ENCODE data around the gene PDCD1. TPM values are rescaled to one million over a fixed set of nuclear protein-coding genes. Genes with fewer than 3 reads are reported as not detected.
"Not testable (repeated sequence)": the region's sequence is repeated elsewhere in the genome, so short reads cannot be mapped to it uniquely, and the experiment has no call there.

The PDCD1 gene
- polyA plus RNA-seq, 1 donor: 0.31 TPM

DNA sequence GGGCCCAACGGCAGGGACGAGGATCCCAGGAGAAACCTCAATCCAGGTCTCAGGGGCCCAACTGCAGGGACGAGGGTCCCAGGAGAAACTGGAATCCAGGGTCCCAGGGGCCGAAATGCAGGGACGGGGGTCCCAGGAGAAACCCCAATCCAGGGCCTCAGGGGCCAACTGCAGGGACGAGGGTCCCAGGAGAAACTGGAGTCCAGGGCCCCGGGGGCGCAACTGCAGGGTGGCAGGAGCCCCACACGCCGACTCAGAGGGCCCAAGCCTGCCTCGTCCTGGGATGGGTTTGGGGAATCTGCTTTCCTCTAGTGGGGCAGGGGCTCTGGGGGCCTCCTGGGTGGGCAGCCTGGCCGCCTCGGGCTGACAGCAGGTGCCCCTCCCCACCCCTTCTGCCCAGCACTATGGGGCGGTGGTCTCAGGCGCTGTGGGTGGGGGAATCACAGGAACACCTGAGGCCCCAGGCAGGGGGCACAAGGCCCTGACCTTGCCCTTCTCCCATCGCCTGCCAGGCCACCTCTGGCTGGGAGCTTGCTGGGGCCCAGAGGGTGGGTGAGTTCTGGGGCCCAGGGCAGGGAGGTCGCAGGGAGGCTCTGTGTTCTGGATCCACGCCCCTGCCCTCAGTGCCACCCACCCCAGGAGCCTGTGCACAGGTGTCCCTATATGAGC lies 18.0 kb upstream of the PDCD1 start:
- no CpG with 5 or more reads among the region's 18 CpGs for WGBS (ENCODE audit: insufficient coverage, low lambda C conversion rate)
- no peak overlapping the region for H3K4me3 ChIP-seq (ENCODE audit: low read length)
- no peaks in the 10 kb centered on the region for H3K36me3 ChIP-seq (ENCODE audit: control insufficient read depth, insufficient read depth, low read length)
- no peaks in the 10 kb centered on the region for H3K27me3 ChIP-seq (ENCODE audit: control insufficient read depth, insufficient read depth, low read length)
- H3K9me3 ChIP-seq (ENCODE audit: control insufficient read depth, low read depth, low read length): peaks cover 28% of the 10 kb centered on the region
- H3K4me1 ChIP-seq (ENCODE audit: control insufficient read depth, insufficient read depth, low read length): peaks cover under 1% of the 10 kb centered on the region
- no peak for DNase-seq
- H3K27ac ChIP-seq (ENCODE audit: low read length): no peak overlapping the region

DNA sequence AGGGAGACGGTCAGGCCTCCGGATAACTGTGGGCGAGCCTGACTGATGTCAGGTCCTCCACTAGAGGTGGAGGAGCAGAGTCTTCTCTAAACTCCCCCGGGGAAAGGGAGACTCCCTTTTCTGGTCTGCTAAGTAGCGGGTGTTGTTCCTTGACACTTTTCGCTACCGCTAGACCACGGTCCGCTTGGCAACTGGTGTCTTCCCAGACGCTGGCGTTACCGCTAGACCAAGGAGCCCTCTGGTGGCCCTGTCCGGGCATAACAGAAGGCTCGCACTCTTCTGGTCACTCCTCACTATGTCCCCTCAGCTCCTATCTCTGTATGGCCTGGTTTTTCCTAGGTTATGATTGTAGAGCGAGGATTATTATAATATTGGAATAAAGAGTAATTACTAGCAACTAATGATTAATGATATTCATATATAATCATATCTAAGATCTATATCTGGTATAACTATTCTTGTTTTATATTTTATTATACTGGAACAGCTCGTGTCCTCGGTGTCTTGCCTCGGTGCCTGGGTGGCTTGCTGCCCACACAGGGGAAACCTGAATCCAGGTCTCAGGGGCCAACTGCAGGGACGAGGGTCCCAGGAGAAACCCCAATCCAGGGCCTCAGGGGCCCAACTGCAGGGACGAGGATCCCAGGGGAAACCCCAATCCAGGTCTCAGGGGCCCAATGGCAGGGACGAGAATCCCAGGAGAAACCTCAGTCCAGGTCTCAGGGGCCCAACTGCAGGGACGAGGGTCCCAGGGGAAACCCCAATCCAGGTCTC lies 17.2 kb upstream of the PDCD1 start:
- WGBS (ENCODE audit: insufficient coverage, low lambda C conversion rate): no CpG with 5 or more reads among the region's 22 CpGs
- H3K4me1 ChIP-seq (ENCODE audit: control insufficient read depth, insufficient read depth, low read length); H3K36me3 ChIP-seq (ENCODE audit: control insufficient read depth, insufficient read depth, low read length); H3K27ac ChIP-seq (ENCODE audit: low read length); H3K4me3 ChIP-seq (ENCODE audit: low read length); DNase-seq; H3K27me3 ChIP-seq (ENCODE audit: control insufficient read depth, insufficient read depth, low read length): not testable (repeated sequence)
- peaks cover 28% of the 10 kb centered on the region for H3K9me3 ChIP-seq (ENCODE audit: control insufficient read depth, low read depth, low read length)

DNA sequence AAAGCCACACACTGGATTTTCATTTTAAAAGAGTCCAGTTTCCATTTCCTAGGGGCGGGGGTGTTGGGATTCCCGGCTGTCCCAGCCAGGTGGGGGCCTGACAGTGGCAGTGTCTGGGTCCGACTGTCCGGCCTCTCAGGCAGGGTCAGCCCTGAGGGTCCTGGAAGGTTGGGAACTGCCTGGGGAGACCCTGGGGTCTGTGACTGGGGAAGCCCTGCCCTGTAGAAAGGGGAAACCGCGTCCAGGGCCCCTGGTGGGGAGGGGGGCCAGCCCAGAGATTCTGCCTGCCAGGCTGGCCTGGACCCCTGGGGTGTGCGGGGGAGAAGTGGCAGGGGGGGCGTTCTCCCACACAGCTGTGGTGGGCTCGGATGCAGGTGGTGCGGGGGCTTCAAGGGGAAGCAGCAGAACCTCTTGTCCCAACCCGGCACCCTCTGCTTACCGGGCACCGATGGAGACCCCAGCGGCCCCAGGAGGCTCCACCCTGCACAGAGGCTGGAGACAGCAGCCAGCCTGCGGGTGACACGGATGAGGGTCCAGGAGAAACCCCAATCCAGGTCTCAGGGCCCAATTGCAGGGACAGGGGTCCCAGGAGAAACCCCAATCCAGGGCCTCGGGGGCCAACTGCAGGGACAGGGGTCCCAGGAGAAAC lies 15.7 kb upstream of the PDCD1 start:
- no peak for DNase-seq
- Histone ChIP-seq H3K27ac (ENCODE audit: low read length) (no peak overlapping the region), H3K27me3 (ENCODE audit: control insufficient read depth, insufficient read depth, low read length) (no peaks in the 10 kb centered on the region), H3K9me3 (ENCODE audit: control insufficient read depth, low read depth, low read length) (peaks cover 28% of the 10 kb centered on the region), H3K36me3 (ENCODE audit: control insufficient read depth, insufficient read depth, low read length) (no peaks in the 10 kb centered on the region), H3K4me1 (ENCODE audit: control insufficient read depth, insufficient read depth, low read length) (no peaks in the 10 kb centered on the region), H3K4me3 (ENCODE audit: low read length) (no peak overlapping the region)
- no CpG with 5 or more reads among the region's 17 CpGs for WGBS (ENCODE audit: insufficient coverage, low lambda C conversion rate)

DNA sequence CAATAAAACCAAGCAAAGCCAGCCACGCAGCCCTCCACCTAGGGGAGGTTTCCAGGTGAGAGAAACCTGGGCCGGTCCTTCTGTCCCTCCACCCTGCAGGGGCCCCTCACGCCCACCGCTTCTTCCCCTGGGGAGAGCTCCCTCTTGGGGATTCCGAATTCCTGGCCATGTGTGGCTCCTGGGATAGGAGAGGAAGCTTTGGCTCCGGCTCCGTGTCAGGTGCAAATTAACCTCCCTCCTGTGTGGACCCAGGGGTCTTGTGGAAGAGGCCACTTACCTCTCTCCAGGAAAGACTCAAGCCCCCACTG lies 15.1 kb upstream of the PDCD1 start:
- no peak for DNase-seq
- Histone ChIP-seq H3K27me3 (ENCODE audit: control insufficient read depth, insufficient read depth, low read length) (peaks cover 2% of the 10 kb centered on the region), H3K36me3 (ENCODE audit: control insufficient read depth, insufficient read depth, low read length) (no peaks in the 10 kb centered on the region), H3K4me1 (ENCODE audit: control insufficient read depth, insufficient read depth, low read length) (no peaks in the 10 kb centered on the region), H3K27ac (ENCODE audit: low read length) (no peak overlapping the region), H3K9me3 (ENCODE audit: control insufficient read depth, low read depth, low read length) (peaks cover 28% of the 10 kb centered on the region), H3K4me3 (ENCODE audit: low read length) (no peak overlapping the region)
- no CpG with 5 or more reads among the region's 7 CpGs for WGBS (ENCODE audit: insufficient coverage, low lambda C conversion rate)

DNA sequence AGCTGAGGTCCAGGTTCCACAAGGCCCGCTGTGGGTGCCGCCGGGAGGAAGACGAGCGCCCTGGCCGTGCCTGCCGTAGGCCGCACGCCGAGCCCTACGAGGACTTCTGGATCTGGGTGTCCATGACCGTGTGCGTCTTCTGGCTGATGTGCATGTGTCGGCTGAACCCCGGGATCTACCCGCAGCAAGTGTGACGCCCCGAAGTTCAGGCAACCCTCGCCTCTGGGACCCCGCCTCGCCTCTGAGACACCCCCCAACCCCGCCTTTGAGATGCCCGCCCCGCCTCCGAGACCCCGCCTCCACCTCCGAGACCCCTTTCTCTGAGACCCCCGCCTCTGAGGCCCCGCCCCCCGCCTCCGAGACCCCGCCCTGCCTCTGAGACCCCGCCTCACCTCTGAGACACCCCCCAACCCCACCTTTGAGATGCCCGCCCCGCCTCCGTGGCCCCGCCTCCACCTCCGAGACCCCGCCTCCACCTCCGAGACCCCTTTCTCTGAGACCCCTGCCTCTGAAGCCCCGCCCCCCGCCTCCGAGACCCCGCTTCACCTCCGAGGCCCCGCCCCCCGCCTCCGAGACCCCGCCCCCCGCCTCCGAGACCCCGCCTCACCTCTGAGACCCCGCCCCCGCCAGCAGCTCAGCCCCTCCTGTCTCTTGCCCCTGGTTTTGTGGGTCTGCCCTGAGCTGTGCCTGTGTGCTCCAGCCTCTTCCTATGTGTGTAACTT lies 14.5 kb upstream of the PDCD1 start:
- peaks cover 7% of the 10 kb centered on the region for H3K27me3 ChIP-seq (ENCODE audit: control insufficient read depth, insufficient read depth, low read length)
- H3K4me1 ChIP-seq (ENCODE audit: control insufficient read depth, insufficient read depth, low read length): no peaks in the 10 kb centered on the region
- H3K36me3 ChIP-seq (ENCODE audit: control insufficient read depth, insufficient read depth, low read length): no peaks in the 10 kb centered on the region
- H3K27ac ChIP-seq (ENCODE audit: low read length): no peak overlapping the region
- WGBS (ENCODE audit: insufficient coverage, low lambda C conversion rate): no CpG with 5 or more reads among the region's 54 CpGs
- peaks cover 28% of the 10 kb centered on the region for H3K9me3 ChIP-seq (ENCODE audit: control insufficient read depth, low read depth, low read length)
- no peak overlapping the region for H3K4me3 ChIP-seq (ENCODE audit: low read length)
- DNase-seq: no peak

DNA sequence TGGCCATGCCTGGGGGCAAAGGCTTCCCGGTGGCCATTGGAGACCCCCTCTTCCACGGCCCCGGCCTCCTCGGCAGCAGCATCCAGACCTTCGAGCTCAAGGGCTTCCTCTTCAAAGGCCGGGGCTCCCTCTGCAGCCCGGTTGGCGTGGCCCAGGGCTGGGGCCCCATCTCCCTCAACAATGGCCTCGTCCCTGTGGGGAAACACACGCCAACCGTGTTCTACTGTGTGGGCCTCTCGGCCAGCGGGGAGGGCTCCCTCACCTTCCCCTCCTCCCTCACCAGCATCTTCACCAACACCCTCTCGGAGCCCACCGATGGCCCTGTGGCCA lies 13.6 kb upstream of the PDCD1 start:
- Histone ChIP-seq H3K27ac (ENCODE audit: low read length) (no peak overlapping the region), H3K36me3 (ENCODE audit: control insufficient read depth, insufficient read depth, low read length) (no peaks in the 10 kb centered on the region), H3K9me3 (ENCODE audit: control insufficient read depth, low read depth, low read length) (peaks cover 28% of the 10 kb centered on the region), H3K4me1 (ENCODE audit: control insufficient read depth, insufficient read depth, low read length) (no peaks in the 10 kb centered on the region), H3K27me3 (ENCODE audit: control insufficient read depth, insufficient read depth, low read length) (peaks cover 14% of the 10 kb centered on the region), H3K4me3 (ENCODE audit: low read length) (no peak overlapping the region)
- no CpG with 5 or more reads among the region's 15 CpGs for WGBS (ENCODE audit: insufficient coverage, low lambda C conversion rate)
- DNase-seq: no peak

DNA sequence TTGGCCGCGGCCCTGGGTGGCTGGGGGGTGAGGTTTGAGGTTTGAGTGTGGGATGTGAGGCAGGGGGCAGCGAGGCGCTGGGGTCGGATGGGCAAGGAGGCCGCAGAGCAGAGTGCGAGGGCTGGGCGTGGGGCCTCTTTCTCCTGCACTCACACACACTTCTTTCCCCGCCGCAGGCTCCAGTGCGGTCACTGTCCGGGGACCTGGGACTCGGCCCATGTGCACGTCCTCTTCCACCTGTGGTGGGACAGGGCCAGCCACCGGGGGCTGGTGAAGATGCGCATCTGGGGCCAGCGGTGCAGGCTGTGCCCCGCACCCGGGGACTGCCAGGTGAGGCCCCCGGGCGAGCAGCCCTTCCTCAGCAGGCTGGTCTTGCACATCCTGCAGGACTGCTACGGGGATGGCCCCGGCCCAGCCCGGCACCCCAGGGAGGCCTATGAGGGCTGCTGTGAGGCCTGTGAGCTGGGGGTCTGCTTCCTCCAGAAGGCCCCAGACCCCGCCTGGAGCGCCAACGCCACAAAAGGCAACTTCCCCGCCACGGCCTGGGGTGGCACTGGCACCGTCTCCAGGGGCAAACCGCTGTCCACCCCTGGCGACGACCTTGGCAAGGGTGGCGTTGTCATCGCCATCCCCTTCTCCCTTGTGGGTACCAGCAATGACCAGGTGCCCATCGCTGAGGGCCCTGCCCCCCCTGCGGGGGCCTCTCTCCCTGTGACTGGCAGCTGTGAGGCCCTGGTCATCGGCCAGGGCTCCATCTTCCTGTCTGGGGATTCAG lies 13.0 kb upstream of the PDCD1 start:
- Histone ChIP-seq H3K36me3 (ENCODE audit: control insufficient read depth, insufficient read depth, low read length) (no peaks in the 10 kb centered on the region), H3K4me3 (ENCODE audit: low read length) (no peak overlapping the region), H3K9me3 (ENCODE audit: control insufficient read depth, low read depth, low read length) (peaks cover 28% of the 10 kb centered on the region), H3K27me3 (ENCODE audit: control insufficient read depth, insufficient read depth, low read length) (peaks cover 19% of the 10 kb centered on the region), H3K4me1 (ENCODE audit: control insufficient read depth, insufficient read depth, low read length) (no peaks in the 10 kb centered on the region), H3K27ac (ENCODE audit: low read length) (no peak overlapping the region)
- DNase-seq: no peak
- no CpG with 5 or more reads among the region's 38 CpGs for WGBS (ENCODE audit: insufficient coverage, low lambda C conversion rate)

DNA sequence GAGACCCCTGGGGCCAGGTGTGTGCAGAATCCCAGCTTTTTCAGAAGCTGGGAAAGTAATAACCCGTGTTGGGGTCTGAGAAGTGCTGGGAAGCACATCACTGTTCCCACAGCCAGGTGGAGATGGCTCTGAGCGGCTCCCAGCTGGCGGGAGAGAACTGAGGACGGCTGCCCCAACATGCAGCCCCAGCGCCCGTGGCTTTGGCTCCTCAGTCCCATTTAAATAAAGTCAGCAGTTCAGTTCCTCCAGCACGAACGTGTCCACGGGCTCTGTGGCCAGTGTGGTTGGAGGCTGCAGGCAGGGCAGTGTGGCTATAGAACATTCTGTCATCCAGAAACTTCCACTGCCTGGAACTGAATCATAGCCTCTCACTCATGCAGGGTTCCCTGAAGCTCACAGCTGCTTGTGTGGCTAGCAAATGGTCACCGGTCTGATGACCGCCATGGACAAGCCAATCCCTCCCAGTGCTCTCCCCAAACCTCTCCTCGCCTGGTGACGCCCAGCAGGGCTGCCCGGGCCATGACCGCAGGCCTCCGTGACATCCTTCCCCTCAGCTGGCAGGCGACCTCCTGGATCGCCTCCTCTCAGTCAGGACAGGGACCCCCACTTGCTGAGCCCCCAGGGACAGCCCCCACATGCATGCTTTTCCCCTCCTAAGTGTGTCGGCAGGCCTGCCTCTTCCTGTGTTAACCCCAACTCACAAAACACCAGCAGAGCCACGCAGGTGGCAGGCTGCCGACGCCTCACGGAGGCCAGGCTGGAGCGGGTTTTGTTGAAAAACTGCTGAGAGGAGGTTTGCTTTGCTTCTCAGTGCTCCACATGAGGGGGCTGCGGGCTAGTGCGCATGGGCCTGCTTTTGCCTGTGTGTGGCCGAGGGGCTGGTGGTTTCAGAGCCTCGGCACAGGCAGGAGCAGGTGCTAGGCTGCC lies 12.2 kb upstream of the PDCD1 start:
- no peak for DNase-seq
- Histone ChIP-seq H3K27ac (ENCODE audit: low read length) (no peak overlapping the region), H3K36me3 (ENCODE audit: control insufficient read depth, insufficient read depth, low read length) (no peaks in the 10 kb centered on the region), H3K4me1 (ENCODE audit: control insufficient read depth, insufficient read depth, low read length) (no peaks in the 10 kb centered on the region), H3K27me3 (ENCODE audit: control insufficient read depth, insufficient read depth, low read length) (peaks cover 27% of the 10 kb centered on the region), H3K4me3 (ENCODE audit: low read length) (no peak overlapping the region), H3K9me3 (ENCODE audit: control insufficient read depth, low read depth, low read length) (peaks cover 25% of the 10 kb centered on the region)
- 50% methylated on average over 2 of the region's 28 CpGs for WGBS (ENCODE audit: insufficient coverage, low lambda C conversion rate)

DNA sequence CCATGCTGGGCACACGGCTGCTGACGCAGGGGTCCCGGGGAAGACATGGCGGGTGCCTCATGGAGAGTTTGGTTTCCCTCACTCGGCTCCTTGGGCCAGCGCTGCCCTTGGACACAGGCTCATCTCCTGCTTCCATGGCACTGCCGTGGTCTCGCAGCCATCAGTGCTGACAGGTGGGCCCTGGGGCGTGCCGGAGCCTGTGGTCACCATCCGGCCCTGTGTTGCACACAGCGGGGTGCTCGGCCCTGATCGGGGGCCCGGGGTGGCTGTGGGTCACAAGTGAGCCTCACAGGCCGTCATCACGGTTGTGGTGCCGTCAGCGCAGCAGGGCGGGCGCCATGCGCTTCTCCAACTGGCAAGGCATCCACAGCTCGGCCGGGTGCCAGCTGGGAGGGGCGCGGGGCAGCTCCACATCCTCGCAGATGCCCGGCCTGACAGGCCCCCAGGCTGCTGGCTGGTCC lies 11.4 kb upstream of the PDCD1 start:
- H3K27ac ChIP-seq (ENCODE audit: low read length): no peak overlapping the region
- H3K9me3 ChIP-seq (ENCODE audit: control insufficient read depth, low read depth, low read length): peaks cover 30% of the 10 kb centered on the region
- DNase-seq: no peak
- no peaks in the 10 kb centered on the region for H3K36me3 ChIP-seq (ENCODE audit: control insufficient read depth, insufficient read depth, low read length)
- no CpG with 5 or more reads among the region's 28 CpGs for WGBS (ENCODE audit: insufficient coverage, low lambda C conversion rate)
- H3K27me3 ChIP-seq (ENCODE audit: control insufficient read depth, insufficient read depth, low read length): peaks cover 31% of the 10 kb centered on the region
- H3K4me3 ChIP-seq (ENCODE audit: low read length): no peak overlapping the region
- no peaks in the 10 kb centered on the region for H3K4me1 ChIP-seq (ENCODE audit: control insufficient read depth, insufficient read depth, low read length)

All from large intestine (tissue), 3 donors.